Measurements from ENCODE around the gene DCDC2B. TPM values are rescaled to one million over a fixed set of nuclear protein-coding genes. Genes with fewer than 3 reads are reported as not detected.
A peak's percentile ranks its signal among the peaks of the same experiment; 100 is the strongest.

The DCDC2B gene
- total and polyA plus RNA-seq, 2 of the 13 experiments (the other 11 are each of a cell fraction or from before 2014, with no cell fraction given): not detected

DNA sequence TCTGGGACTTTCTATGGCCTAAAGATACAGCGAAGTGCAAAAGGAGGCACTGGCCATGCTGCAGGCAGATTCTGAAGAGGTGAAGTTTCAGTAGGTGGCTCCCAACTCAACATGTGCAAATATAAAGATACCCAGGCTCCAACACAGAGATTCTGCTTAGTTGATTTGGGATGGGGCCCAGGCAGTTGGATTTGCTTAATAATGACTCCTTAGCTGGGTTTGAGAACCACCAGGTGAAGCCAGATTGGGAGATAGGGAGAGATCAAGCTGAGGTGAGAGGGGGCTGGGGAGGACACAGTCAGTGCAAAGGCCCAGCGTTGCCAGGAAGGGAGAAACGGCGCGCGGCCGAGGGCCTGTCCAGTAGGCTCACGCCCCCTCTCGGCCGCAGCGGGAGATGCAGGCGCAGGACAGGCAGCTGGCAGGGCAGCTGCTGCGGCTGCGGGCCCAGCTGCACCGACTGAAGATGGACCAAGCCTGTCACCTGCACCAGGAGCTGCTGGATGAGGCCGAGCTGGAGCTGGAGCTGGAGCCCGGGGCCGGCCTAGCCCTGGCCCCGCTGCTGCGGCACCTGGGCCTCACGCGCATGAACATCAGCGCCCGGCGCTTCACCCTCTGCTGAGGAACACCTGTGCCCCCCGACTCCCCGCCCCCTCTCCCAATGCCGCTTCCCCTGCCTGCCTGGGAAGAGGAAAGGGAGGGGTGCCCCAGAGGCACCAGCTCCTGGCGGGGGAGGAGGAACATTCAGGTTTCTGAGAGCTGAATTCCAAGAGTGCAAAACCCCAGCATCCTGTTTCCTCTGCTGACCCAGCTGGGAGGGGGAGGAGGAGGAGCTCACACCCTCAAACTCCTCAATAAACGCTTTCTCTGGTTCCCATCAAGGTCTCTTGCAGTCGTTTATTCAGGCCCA is 39.3 kb downstream of the DCDC2B start (continued):
- TF ChIP-seq, protein P1, sequence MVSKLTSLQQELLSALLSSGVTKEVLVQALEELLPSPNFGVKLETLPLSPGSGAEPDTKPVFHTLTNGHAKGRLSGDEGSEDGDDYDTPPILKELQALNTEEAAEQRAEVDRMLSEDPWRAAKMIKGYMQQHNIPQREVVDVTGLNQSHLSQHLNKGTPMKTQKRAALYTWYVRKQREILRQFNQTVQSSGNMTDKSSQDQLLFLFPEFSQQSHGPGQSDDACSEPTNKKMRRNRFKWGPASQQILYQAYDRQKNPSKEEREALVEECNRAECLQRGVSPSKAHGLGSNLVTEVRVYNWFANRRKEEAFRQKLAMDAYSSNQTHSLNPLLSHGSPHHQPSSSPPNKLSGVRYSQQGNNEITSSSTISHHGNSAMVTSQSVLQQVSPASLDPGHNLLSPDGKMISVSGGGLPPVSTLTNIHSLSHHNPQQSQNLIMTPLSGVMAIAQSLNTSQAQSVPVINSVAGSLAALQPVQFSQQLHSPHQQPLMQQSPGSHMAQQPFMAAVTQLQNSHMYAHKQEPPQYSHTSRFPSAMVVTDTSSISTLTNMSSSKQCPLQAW (CRISPR knock-in tag; IDR thresholded peaks at IDR 0.05): 0 out of 2 replicates have a peak, but pooled peaks have one; percentile 24
- TF ChIP-seq NCOR1 (IDR thresholded peaks at IDR 0.05; ENCODE audit: borderline replicate concordance, low read length) (no peak), ZNF747 (CRISPR knock-in tag; IDR thresholded peaks at IDR 0.05; ENCODE audit: borderline replicate concordance) (peak; percentile 59; the same call in 1 of the 2 replicates), ARNT (IDR thresholded peaks at IDR 0.05) (no peak), ZFX (CRISPR knock-in tag; IDR thresholded peaks at IDR 0.05; ENCODE audit: low read depth) (peak; percentile 72; the same call in 1 of the 2 replicates), ZNF724P (CRISPR knock-in tag; IDR thresholded peaks at IDR 0.05; ENCODE audit: borderline replicate concordance) (no peak), JDP2 (CRISPR knock-in tag; IDR thresholded peaks at IDR 0.05; ENCODE audit: borderline replicate concordance) (no peak), KDM4B (CRISPR knock-in tag; IDR thresholded peaks at IDR 0.05) (peak; percentile 44; the same call in 1 of the 2 replicates), HMGA1 (CRISPR knock-in tag; conservative IDR thresholded peaks at IDR 0.05) (no peak), ZNF567 (CRISPR knock-in tag; IDR thresholded peaks at IDR 0.05; ENCODE audit: borderline replicate concordance) (no peak), DRAP1 (CRISPR knock-in tag; IDR thresholded peaks at IDR 0.05) (no peak), ZSCAN29 (CRISPR knock-in tag; conservative IDR thresholded peaks at IDR 0.05) (peak; percentile 37; the same call in 1 of the 2 replicates), HES4 (CRISPR knock-in tag; IDR thresholded peaks at IDR 0.05; ENCODE audit: borderline replicate concordance) (no peak), NBN (conservative IDR thresholded peaks at IDR 0.05) (no peak), ZFP1 (CRISPR knock-in tag; IDR thresholded peaks at IDR 0.05) (no peak), HBP1 (CRISPR knock-in tag; IDR thresholded peaks at IDR 0.05; ENCODE audit: low read depth) (peak; percentile 80; the same call in 1 of the 2 replicates), ZSCAN9 (CRISPR knock-in tag; IDR thresholded peaks at IDR 0.05; ENCODE audit: borderline replicate concordance) (no peak)
- TF ChIP-seq, protein P2, sequence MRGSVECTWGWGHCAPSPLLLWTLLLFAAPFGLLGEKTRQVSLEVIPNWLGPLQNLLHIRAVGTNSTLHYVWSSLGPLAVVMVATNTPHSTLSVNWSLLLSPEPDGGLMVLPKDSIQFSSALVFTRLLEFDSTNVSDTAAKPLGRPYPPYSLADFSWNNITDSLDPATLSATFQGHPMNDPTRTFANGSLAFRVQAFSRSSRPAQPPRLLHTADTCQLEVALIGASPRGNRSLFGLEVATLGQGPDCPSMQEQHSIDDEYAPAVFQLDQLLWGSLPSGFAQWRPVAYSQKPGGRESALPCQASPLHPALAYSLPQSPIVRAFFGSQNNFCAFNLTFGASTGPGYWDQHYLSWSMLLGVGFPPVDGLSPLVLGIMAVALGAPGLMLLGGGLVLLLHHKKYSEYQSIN (CRISPR knock-in tag; IDR thresholded peaks at IDR 0.05; ENCODE audit: borderline replicate concordance): no peak
- TF ChIP-seq, protein P3, sequence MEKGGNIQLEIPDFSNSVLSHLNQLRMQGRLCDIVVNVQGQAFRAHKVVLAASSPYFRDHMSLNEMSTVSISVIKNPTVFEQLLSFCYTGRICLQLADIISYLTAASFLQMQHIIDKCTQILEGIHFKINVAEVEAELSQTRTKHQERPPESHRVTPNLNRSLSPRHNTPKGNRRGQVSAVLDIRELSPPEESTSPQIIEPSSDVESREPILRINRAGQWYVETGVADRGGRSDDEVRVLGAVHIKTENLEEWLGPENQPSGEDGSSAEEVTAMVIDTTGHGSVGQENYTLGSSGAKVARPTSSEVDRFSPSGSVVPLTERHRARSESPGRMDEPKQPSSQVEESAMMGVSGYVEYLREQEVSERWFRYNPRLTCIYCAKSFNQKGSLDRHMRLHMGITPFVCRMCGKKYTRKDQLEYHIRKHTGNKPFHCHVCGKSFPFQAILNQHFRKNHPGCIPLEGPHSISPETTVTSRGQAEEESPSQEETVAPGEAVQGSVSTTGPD (CRISPR knock-in tag; IDR thresholded peaks at IDR 0.05): no peak
- TF ChIP-seq, protein P4, sequence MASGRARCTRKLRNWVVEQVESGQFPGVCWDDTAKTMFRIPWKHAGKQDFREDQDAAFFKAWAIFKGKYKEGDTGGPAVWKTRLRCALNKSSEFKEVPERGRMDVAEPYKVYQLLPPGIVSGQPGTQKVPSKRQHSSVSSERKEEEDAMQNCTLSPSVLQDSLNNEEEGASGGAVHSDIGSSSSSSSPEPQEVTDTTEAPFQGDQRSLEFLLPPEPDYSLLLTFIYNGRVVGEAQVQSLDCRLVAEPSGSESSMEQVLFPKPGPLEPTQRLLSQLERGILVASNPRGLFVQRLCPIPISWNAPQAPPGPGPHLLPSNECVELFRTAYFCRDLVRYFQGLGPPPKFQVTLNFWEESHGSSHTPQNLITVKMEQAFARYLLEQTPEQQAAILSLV (CRISPR knock-in tag; IDR thresholded peaks at IDR 0.05; ENCODE audit: borderline replicate concordance): no peak
